ENCODE data around the gene MFGE8. TPM values are rescaled to one million over a fixed set of nuclear protein-coding genes. Genes with fewer than 3 reads are reported as not detected.

MFGE8 gene
- polyA plus RNA-seq, 1 donor from 2014 or later = 1.1 TPM

- no peaks in the 10 kb centered on the region for H3K36me3 ChIP-seq (ENCODE audit: insufficient read depth, low read length)
- TF ChIP-seq CTCF (IDR thresholded peaks at IDR 0.05; ENCODE audit: poor library complexity, severe bottlenecking) = no peak
- TF ChIP-seq MXI1 (conservative IDR thresholded peaks at IDR 0.05; ENCODE audit: poor library complexity, severe bottlenecking) = no peak
- TF ChIP-seq TAF1 (IDR thresholded peaks at IDR 0.05; ENCODE audit: low read depth) = no peak
- TF ChIP-seq RAD21 (conservative IDR thresholded peaks at IDR 0.05) = no peak
- no peak for TF ChIP-seq SMC3 (conservative IDR thresholded peaks at IDR 0.05; ENCODE audit: poor library complexity)
- TF ChIP-seq POLR2AphosphoS5 (IDR thresholded peaks at IDR 0.05) = no peak
- no peak for TF ChIP-seq REST (IDR thresholded peaks at IDR 0.05; ENCODE audit: borderline replicate concordance)
- TF ChIP-seq EP300 (conservative IDR thresholded peaks at IDR 0.05; ENCODE audit: poor library complexity, severe bottlenecking) = no peak
- no peak for TF ChIP-seq EZH2 (IDR thresholded peaks at IDR 0.05; ENCODE audit: borderline replicate concordance, insufficient read depth, low read length, poor library complexity, severe bottlenecking)
- H3K27me3 ChIP-seq (ENCODE audit: insufficient read depth, low read depth, low read length) = no peaks in the 10 kb centered on the region
- H3K27ac ChIP-seq (ENCODE audit: low read length) = no peak overlapping the region
- no peak overlapping the region for H3K9ac ChIP-seq (ENCODE audit: low read length)
- no peak overlapping the region for H3K4me3 ChIP-seq (ENCODE audit: low read length)
- H2AFZ ChIP-seq (ENCODE audit: low read depth, low read length) = no peak overlapping the region
- no peaks in the 10 kb centered on the region for H4K20me1 ChIP-seq (ENCODE audit: insufficient read depth)
- no peaks in the 10 kb centered on the region for H3K79me2 ChIP-seq (replicated peaks; ENCODE audit: insufficient read depth, low read length)
- no peaks in the 10 kb centered on the region for H3F3A ChIP-seq (ENCODE audit: insufficient read depth, low read length, poor library complexity, severe bottlenecking)
- no peak overlapping the region for H3K4me2 ChIP-seq (ENCODE audit: low read length)
- H3K9me3 ChIP-seq (ENCODE audit: low read length) = no peaks in the 10 kb centered on the region
- H3K9me2 ChIP-seq (ENCODE audit: insufficient read depth, low read length) = no peaks in the 10 kb centered on the region
Observed at GRCh38 chr15:88874275-88874674, 38.9 kb downstream of the MFGE8 start.

- Histone ChIP-seq H3K79me2 (replicated peaks; ENCODE audit: insufficient read depth, low read length) (no peaks in the 10 kb centered on the region), H3K9me3 (ENCODE audit: low read length) (no peaks in the 10 kb centered on the region)
Observed at GRCh38 chr15:88873786-88874185, 39.4 kb downstream of the MFGE8 start.

More at GRCh38 chr15:88873786-88874185, 39.4 kb downstream of the MFGE8 start:
- Histone ChIP-seq H3K27ac (ENCODE audit: low read length) (no peak overlapping the region), H3K36me3 (ENCODE audit: insufficient read depth, low read length) (no peaks in the 10 kb centered on the region), H2AFZ (ENCODE audit: low read depth, low read length) (no peak overlapping the region), H3K4me2 (ENCODE audit: low read length) (no peak overlapping the region), H3K9me2 (ENCODE audit: insufficient read depth, low read length) (no peaks in the 10 kb centered on the region), H3K4me3 (ENCODE audit: low read length) (no peak overlapping the region), H3K9ac (ENCODE audit: low read length) (no peak overlapping the region), H3F3A (ENCODE audit: insufficient read depth, low read length, poor library complexity, severe bottlenecking) (no peaks in the 10 kb centered on the region), H4K20me1 (ENCODE audit: insufficient read depth) (no peaks in the 10 kb centered on the region), H3K27me3 (ENCODE audit: insufficient read depth, low read depth, low read length) (no peaks in the 10 kb centered on the region)
- TF ChIP-seq POLR2AphosphoS5 (IDR thresholded peaks at IDR 0.05) (no peak), EZH2 (IDR thresholded peaks at IDR 0.05; ENCODE audit: borderline replicate concordance, insufficient read depth, low read length, poor library complexity, severe bottlenecking) (no peak), TAF1 (IDR thresholded peaks at IDR 0.05; ENCODE audit: low read depth) (no peak), RAD21 (conservative IDR thresholded peaks at IDR 0.05) (no peak), SMC3 (conservative IDR thresholded peaks at IDR 0.05; ENCODE audit: poor library complexity) (no peak)
